H9 (cell line): ENCODE measurements around the gene KIAA1549. TPM values are rescaled to one million over a fixed set of nuclear protein-coding genes. Genes with fewer than 3 reads are reported as not detected.

Experiments
- DNase-seq: peaks from one replicate; pipeline ENCODE4 v3.0.0-alpha.2; 2017
- H2AFZ ChIP-seq: one replicate; pipeline ENCODE4 v1.6.1; 2013; ENCODE audit warnings: mild to moderate bottlenecking, low read length, control low read depth, moderate library complexity
- H2AK5ac ChIP-seq: 2 replicates; pipeline ENCODE4 v1.6.1; 2013; ENCODE audit warnings: low read length, control low read depth, mixed read lengths; ENCODE audit not compliant: insufficient read length
- H2BK120ac ChIP-seq: one replicate; pipeline ENCODE4 v1.6.1; 2013; ENCODE audit warnings: low read depth, mild to moderate bottlenecking, low read length, control low read depth, inconsistent platforms; ENCODE audit not compliant: poor library complexity, severe bottlenecking
- H2BK12ac ChIP-seq: 2 replicates; pipeline ENCODE4 v1.6.1; 2013; ENCODE audit warnings: low read length, control low read depth, mixed read lengths, low read depth; ENCODE audit not compliant: insufficient read length
- H2BK15ac ChIP-seq: 2 replicates; pipeline ENCODE4 v1.6.1; 2013; ENCODE audit warnings: low read depth, low read length, control low read depth
- H2BK20ac ChIP-seq: one replicate; pipeline ENCODE4 v1.6.1; 2013; ENCODE audit warnings: low read depth, mild to moderate bottlenecking, low read length, control low read depth, inconsistent platforms; ENCODE audit not compliant: poor library complexity, severe bottlenecking
- H2BK5ac ChIP-seq: 2 replicates; pipeline ENCODE4 v1.6.1; 2013; ENCODE audit warnings: low read length, control low read depth, mixed read lengths; ENCODE audit not compliant: insufficient read length
- H3K14ac ChIP-seq: 2 replicates; pipeline ENCODE4 v1.6.1; 2013; ENCODE audit warnings: low read length, control low read depth; ENCODE audit not compliant: insufficient read depth
- H3K18ac ChIP-seq: 2 replicates; pipeline ENCODE4 v1.6.1; 2013; ENCODE audit warnings: low read depth, mild to moderate bottlenecking, mixed read lengths, low read length, control low read depth; ENCODE audit not compliant: insufficient read length
- H3K23ac ChIP-seq: 2 replicates; pipeline ENCODE4 v1.6.1; 2013; ENCODE audit warnings: low read length, control low read depth, mixed read lengths, low read depth; ENCODE audit not compliant: insufficient read length
- H3K23me2 ChIP-seq: 2 replicates; pipeline ENCODE4 v1.6.1; 2013; ENCODE audit warnings: low read depth, mild to moderate bottlenecking, mixed read lengths, low read length, control low read depth; ENCODE audit not compliant: insufficient read length, poor library complexity, severe bottlenecking
- H3K27ac ChIP-seq: 2 replicates; pipeline ENCODE4 v1.5.1; 2013; ENCODE audit warnings: low read length, control low read depth, mixed read lengths, low read depth; ENCODE audit not compliant: insufficient read length
- H3K27me3 ChIP-seq: 2 replicates; pipeline ENCODE4 v1.6.1; 2013; ENCODE audit warnings: low read length, control low read depth, inconsistent platforms; ENCODE audit not compliant: insufficient read depth
- H3K4ac ChIP-seq: 2 replicates; pipeline ENCODE4 v1.6.1; 2013; ENCODE audit warnings: low read depth, mild to moderate bottlenecking, control low read depth, inconsistent platforms, low read length, moderate library complexity
- H3K4me1 ChIP-seq: 2 replicates; pipeline ENCODE4 v1.6.1; 2013; ENCODE audit warnings: low read length, control low read depth, inconsistent platforms; ENCODE audit not compliant: insufficient read depth
- H3K4me2 ChIP-seq: 2 replicates; pipeline ENCODE4 v1.6.1; 2013; ENCODE audit warnings: low read length, control low read depth, mixed read lengths; ENCODE audit not compliant: insufficient read length, insufficient read depth
- H3K56ac ChIP-seq: 2 replicates; pipeline ENCODE4 v1.6.1; 2013; ENCODE audit warnings: low read depth, mild to moderate bottlenecking, mixed read lengths, low read length, control low read depth; ENCODE audit not compliant: insufficient read length
- H3K79me1 ChIP-seq: 2 replicates; pipeline ENCODE4 v1.6.1; 2013; ENCODE audit warnings: low read depth, mild to moderate bottlenecking, moderate library complexity, low read length, control low read depth, inconsistent platforms; ENCODE audit not compliant: insufficient read depth, poor library complexity, severe bottlenecking
- H3K79me2 ChIP-seq: 2 replicates; pipeline ENCODE4 v1.6.1; 2013; ENCODE audit warnings: low read length, control low read depth, inconsistent platforms; ENCODE audit not compliant: insufficient read depth
- H3K9ac ChIP-seq: 2 replicates; pipeline ENCODE4 v1.6.1; 2013; ENCODE audit warnings: low read length, control low read depth, mixed read lengths; ENCODE audit not compliant: insufficient read length; ENCODE audit errors: extremely low read depth
- H3K9me3 ChIP-seq: one replicate; pipeline ENCODE4 v1.6.1; 2013; ENCODE audit warnings: low read depth, low read length, inconsistent platforms; ENCODE audit not compliant: control insufficient read depth
- H3T11ph ChIP-seq: one replicate; pipeline ENCODE4 v1.6.1; 2013; ENCODE audit warnings: mild to moderate bottlenecking, low read length, control low read depth, inconsistent platforms
- H4K20me1 ChIP-seq: one replicate; pipeline ENCODE4 v1.6.1; 2013; ENCODE audit not compliant: control insufficient read depth, insufficient read length, insufficient read depth
- H4K5ac ChIP-seq: 2 replicates; pipeline ENCODE4 v1.6.1; 2013; ENCODE audit warnings: low read depth, mild to moderate bottlenecking, mixed read lengths, low read length, control low read depth; ENCODE audit not compliant: insufficient read length
- H4K8ac ChIP-seq: replicated peaks from 2 replicates; pipeline ENCODE4 v1.6.1; 2013; ENCODE audit warnings: low read length, control low read depth, mixed read lengths, low read depth; ENCODE audit not compliant: insufficient read length
- H4K91ac ChIP-seq: 2 replicates; pipeline ENCODE4 v1.6.1; 2013; ENCODE audit warnings: low read depth, mild to moderate bottlenecking, moderate library complexity, mixed read lengths, low read length, control low read depth; ENCODE audit not compliant: insufficient read length
- H3K27ac Mint-ChIP-seq, 3 experiments: 2 replicates in 2 of 3; 3 replicates in 1 of 3; pipeline ENCODE4 v1.8.0; 2020 to 2021; ENCODE audit warnings: mixed read lengths in 3 of 3, mild to moderate bottlenecking in 1 of 3, moderate library complexity in 1 of 3
- H3K27me3 Mint-ChIP-seq: 2 replicates; pipeline ENCODE4 v1.8.0; 2021; ENCODE audit warnings: low read depth, mild to moderate bottlenecking, moderate library complexity, mixed read lengths
- H3K36me3 Mint-ChIP-seq, 3 experiments: 2 replicates in 2 of 3; 3 replicates in 1 of 3; pipeline ENCODE4 v1.8.0; 2020 to 2021; ENCODE audit warnings: low read depth in 3 of 3, mixed read lengths in 3 of 3; ENCODE audit not compliant: insufficient read depth in 1 of 3
- H3K4me1 Mint-ChIP-seq, 2 experiments: 2 replicates each; pipeline ENCODE4 v1.8.0; 2020; ENCODE audit warnings: mixed read lengths in 2 of 2
- H3K4me3 Mint-ChIP-seq, 2 experiments: 2 replicates in 1 of 2; 3 replicates in 1 of 2; pipeline ENCODE4 v1.8.0; 2020 to 2021; ENCODE audit warnings: mild to moderate bottlenecking in 2 of 2, mixed read lengths in 2 of 2, moderate library complexity in 1 of 2
- H3K9me3 Mint-ChIP-seq, 2 experiments: 2 replicates in 1 of 2; 3 replicates in 1 of 2; pipeline ENCODE4 v1.8.0; 2020; ENCODE audit warnings: mild to moderate bottlenecking in 2 of 2, mixed read lengths in 2 of 2, moderate library complexity in 1 of 2
- CTCF ChIP-seq: fragments of 200-600 bp; sonication (generic); conservative IDR thresholded peaks from 3 replicates; pipeline ENCODE4 v1.8.0; 2021; ENCODE audit warnings: antibody characterized with exemption, mild to moderate bottlenecking
- WGBS: extraction: QIAGEN DNeasy Blood & Tissue Kit; methylation state at CpG from one replicate; pipeline ENCODE4 v1.1.7; 2013; ENCODE audit warnings: missing lambda C conversion rate, low lambda C conversion rate, mixed read lengths; ENCODE audit not compliant: insufficient read length; ENCODE audit errors: extremely low coverage; 5-methylcytosine and 5-hydroxymethylcytosine counted together
- total RNA-seq: library from RNA; stranded (reverse); gene quantifications from 2 replicates; pipeline ENCODE4 v1.2.1, GENCODE V29; 2021

The KIAA1549 gene
- total RNA-seq, 1 experiment from 2014 or later, result 11.9 TPM

GRCh38 chr7:138822867-138823535 lies 158.2 kb downstream of the KIAA1549 start:
- H2BK12ac ChIP-seq, result no peak overlapping the region
- no peak overlapping the region for H3K4me2 ChIP-seq
- Mint-ChIP-seq H3K27ac (no peak overlapping the region), H3K36me3 (no peaks in the 10 kb centered on the region; a peak in 2 of 7 replicates), H3K9me3 (peaks cover 0 to 3% of the 10 kb centered on the region in 2 experiments; a peak in 2 of 5 replicates), H3K4me3 (no peak overlapping the region), H3K27me3 (no peaks in the 10 kb centered on the region), H3K4me1 (peaks cover 0 to 7% of the 10 kb centered on the region in 2 experiments; a peak in 3 of 4 replicates)
- no peak overlapping the region for H2BK120ac ChIP-seq
- no peak overlapping the region for H3K27ac ChIP-seq
- no peak overlapping the region for H4K5ac ChIP-seq
- H3K79me1 ChIP-seq, result no peaks in the 10 kb centered on the region
- no peak overlapping the region for H4K8ac ChIP-seq
- H4K20me1 ChIP-seq, result no peaks in the 10 kb centered on the region
- no peak for DNase-seq
- no peak overlapping the region for H2AK5ac ChIP-seq
- H3K27me3 ChIP-seq, result no peaks in the 10 kb centered on the region
- H2BK15ac ChIP-seq, result no peak overlapping the region
- H3K4me1 ChIP-seq, result peaks cover 4% of the 10 kb centered on the region
- no CpG with 5 or more reads among the region's 11 CpGs for WGBS
- no peak overlapping the region for H3K23ac ChIP-seq
- no peak overlapping the region for H2BK20ac ChIP-seq
- H3T11ph ChIP-seq, result no peak overlapping the region
- no peak overlapping the region for H4K91ac ChIP-seq
- H3K4ac ChIP-seq, result no peak overlapping the region
- no peak for TF ChIP-seq CTCF
- no peak overlapping the region for H3K18ac ChIP-seq
- H3K23me2 ChIP-seq, result no peaks in the 10 kb centered on the region
- no peak overlapping the region for H3K14ac ChIP-seq
- H2AFZ ChIP-seq, result no peak overlapping the region
- H3K9me3 ChIP-seq, result no peaks in the 10 kb centered on the region
- no peak overlapping the region for H3K9ac ChIP-seq
- no peaks in the 10 kb centered on the region for H3K79me2 ChIP-seq
- H3K56ac ChIP-seq, result no peak overlapping the region
- no peak overlapping the region for H2BK5ac ChIP-seq
